SH-SY5Y (cell line): ENCODE data around the gene ECHDC1.

Source experiments
- GATA2 ChIP-seq: IDR thresholded peaks from 2 replicates; pipeline ENCODE4 v1.6.1; 2011; ENCODE audit warnings: mild to moderate bottlenecking, low read depth, low read length
- GATA3 ChIP-seq: IDR thresholded peaks from 2 replicates; pipeline ENCODE4 v1.6.1; 2011; ENCODE audit warnings: low read depth, mild to moderate bottlenecking, low read length, moderate library complexity

Gene ECHDC1

GRCh38 chr6:127277878-127278843, 65.2 kb downstream of the ECHDC1 start:
- no peak for TF ChIP-seq GATA2

GRCh38 chr6:127276331-127276730, 67.1 kb downstream of the ECHDC1 start:
- TF ChIP-seq GATA2: no peak
- no peak for TF ChIP-seq GATA3

- TF ChIP-seq GATA2 (no peak), GATA3 (no peak)
Measured at GRCh38 chr6:127273499-127273898, 69.9 kb downstream of the ECHDC1 start.

GRCh38 chr6:127272576-127272975, 70.8 kb downstream of the ECHDC1 start:
- TF ChIP-seq GATA3 (no peak), GATA2 (no peak)

GRCh38 chr6:127267646-127268625, 75.5 kb downstream of the ECHDC1 start:
- no peak for TF ChIP-seq GATA2
- TF ChIP-seq GATA3: no peak

GRCh38 chr6:127266892-127267645, 76.3 kb downstream of the ECHDC1 start:
- TF ChIP-seq GATA2: no peak
- no peak for TF ChIP-seq GATA3

- TF ChIP-seq GATA2 (no peak), GATA3 (no peak)
Measured at GRCh38 chr6:127266178-127266891, 77.1 kb downstream of the ECHDC1 start, which contains the start of gene RNF146. RNF146 (plus strand) TSS chr6:127266864; CDS start chr6:127280339, 13,475 bp downstream.

GRCh38 chr6:127263481-127263880, 79.9 kb downstream of the ECHDC1 start:
- TF ChIP-seq GATA2 (no peak), GATA3 (no peak)

GRCh38 chr6:127262896-127263295, 80.5 kb downstream of the ECHDC1 start:
- TF ChIP-seq GATA3 (no peak), GATA2 (no peak)

- TF ChIP-seq GATA2 (no peak), GATA3 (no peak)
Measured at GRCh38 chr6:127255286-127255685, 88.1 kb downstream of the ECHDC1 start.

- TF ChIP-seq GATA3 (no peak), GATA2 (no peak)
Measured at GRCh38 chr6:127249621-127250020, 93.8 kb downstream of the ECHDC1 start.

- no peak for TF ChIP-seq GATA3
- TF ChIP-seq GATA2: no peak
Measured at GRCh38 chr6:127247114-127248096, 96.0 kb downstream of the ECHDC1 start.
